ENCODE results near the gene IGSF23. TPM values are rescaled to one million over a fixed set of nuclear protein-coding genes. Genes with fewer than 3 reads are reported as not detected.
A peak's percentile ranks its signal among the peaks of the same experiment; 100 is the strongest.

IGSF23 gene
- total RNA-seq, 6 experiments from 2014 or later: 4.4 to 15.2 (median 9.0) TPM

DNA sequence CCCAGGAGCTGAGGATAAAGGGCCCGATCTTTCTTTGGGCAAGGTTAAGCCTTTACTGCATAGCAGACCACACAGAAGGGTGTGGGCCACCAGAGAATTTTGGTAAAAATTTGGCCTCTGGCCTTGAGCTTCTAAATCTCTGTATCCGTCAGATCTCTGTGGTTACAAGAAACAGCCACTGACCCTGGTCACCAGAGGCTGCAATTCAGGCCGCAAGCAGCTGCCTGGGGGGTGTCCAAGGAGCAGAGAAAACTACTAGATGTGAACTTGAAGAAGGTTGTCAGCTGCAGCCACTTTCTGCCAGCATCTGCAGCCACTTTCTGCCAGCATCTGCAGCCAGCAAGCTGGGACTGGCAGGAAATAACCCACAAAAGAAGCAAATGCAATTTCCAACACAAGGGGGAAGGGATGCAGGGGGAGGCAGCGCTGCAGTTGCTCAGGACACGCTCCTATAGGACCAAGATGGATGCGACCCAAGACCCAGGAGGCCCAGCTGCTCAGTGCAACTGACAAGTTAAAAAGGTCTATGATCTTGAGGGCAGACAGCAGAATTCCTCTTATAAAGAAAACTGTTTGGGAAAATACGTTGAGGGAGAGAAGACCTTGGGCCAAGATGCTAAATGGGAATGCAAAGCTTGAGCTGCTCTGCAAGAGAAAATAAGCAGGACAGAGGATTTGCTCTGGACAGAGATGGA lies 49.5 kb downstream of the IGSF23 start:
- H3K27me3 ChIP-seq: no peaks in the 10 kb centered on the region
- no peak overlapping the region for H3K27ac ChIP-seq
- 81% methylated on average over 6 of the region's 7 CpGs for WGBS (ENCODE audit: insufficient coverage, low coverage, low lambda C conversion rate, missing lambda C conversion rate)
- ATAC-seq (no peak), DNase-seq (peak in 1 of 3 donors; percentile 18)
- TF ChIP-seq POLR2A (IDR thresholded peaks at IDR 0.05) (no peak), CTCF (IDR thresholded peaks at IDR 0.05) (no peak)
- no peaks in the 10 kb centered on the region for H3K9me3 ChIP-seq
- intact Hi-C loops (cut with DNase I): no loop called here
- no peak overlapping the region for H3K4me3 ChIP-seq
- H3K36me3 ChIP-seq: peaks cover 0 to 50% (median 28%) of the 10 kb centered on the region in 4 donors
- H3K4me1 ChIP-seq: no peaks in the 10 kb centered on the region

DNA sequence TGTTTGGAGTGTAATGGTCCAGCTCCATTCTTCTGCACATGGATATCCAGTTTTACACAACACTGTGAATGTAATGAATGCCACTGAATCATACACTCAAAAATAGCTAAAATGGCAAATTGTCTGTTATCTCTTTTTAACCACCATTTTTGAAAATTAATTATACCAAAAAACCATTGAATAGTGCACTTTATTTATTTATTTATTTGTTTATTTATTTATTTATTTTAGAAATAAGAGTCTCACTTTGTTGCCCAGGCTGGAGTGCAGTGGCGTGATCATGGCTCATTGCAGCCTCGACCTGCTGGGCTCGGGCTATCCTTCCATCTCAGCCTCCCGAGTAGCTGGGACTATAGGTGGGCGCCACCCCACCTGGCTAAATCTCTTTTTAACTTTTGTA lies 50.6 kb downstream of the IGSF23 start:
- DNase-seq (peak in 1 of 3 donors; percentile 17), ATAC-seq (no peak)
- Histone ChIP-seq H3K27me3 (no peaks in the 10 kb centered on the region), H3K27ac (no peak overlapping the region), H3K4me1 (no peaks in the 10 kb centered on the region), H3K9me3 (no peaks in the 10 kb centered on the region), H3K36me3 (peaks cover 0 to 41% (median 24%) of the 10 kb centered on the region in 4 donors), H3K4me3 (no peak overlapping the region)
- 85% methylated on average over 5 of the region's 5 CpGs for WGBS (ENCODE audit: insufficient coverage, low coverage, low lambda C conversion rate, missing lambda C conversion rate)
- TF ChIP-seq POLR2A (IDR thresholded peaks at IDR 0.05): no peak
- no peak for TF ChIP-seq CTCF (IDR thresholded peaks at IDR 0.05)
- intact Hi-C loops (cut with DNase I): no loop called here

GRCh38 chr19:44664976-44665375 lies 51.6 kb downstream of the IGSF23 start:
- no peak overlapping the region for H3K27ac ChIP-seq
- H3K9me3 ChIP-seq: no peaks in the 10 kb centered on the region
- H3K4me1 ChIP-seq: no peaks in the 10 kb centered on the region
- no peak for TF ChIP-seq POLR2A (IDR thresholded peaks at IDR 0.05)
- no peak for TF ChIP-seq CTCF (IDR thresholded peaks at IDR 0.05)
- H3K4me3 ChIP-seq: no peak overlapping the region
- intact Hi-C loops (cut with DNase I): no loop called here
- DNase-seq: peak in 2 of 3 donors; percentile 7 to 8
- no peaks in the 10 kb centered on the region for H3K27me3 ChIP-seq
- H3K36me3 ChIP-seq: peaks cover 0 to 32% (median 17%) of the 10 kb centered on the region in 4 donors
- no peak for ATAC-seq
- WGBS (ENCODE audit: insufficient coverage, low coverage, low lambda C conversion rate, missing lambda C conversion rate): 98% methylated on average over 7 of the region's 10 CpGs

DNA sequence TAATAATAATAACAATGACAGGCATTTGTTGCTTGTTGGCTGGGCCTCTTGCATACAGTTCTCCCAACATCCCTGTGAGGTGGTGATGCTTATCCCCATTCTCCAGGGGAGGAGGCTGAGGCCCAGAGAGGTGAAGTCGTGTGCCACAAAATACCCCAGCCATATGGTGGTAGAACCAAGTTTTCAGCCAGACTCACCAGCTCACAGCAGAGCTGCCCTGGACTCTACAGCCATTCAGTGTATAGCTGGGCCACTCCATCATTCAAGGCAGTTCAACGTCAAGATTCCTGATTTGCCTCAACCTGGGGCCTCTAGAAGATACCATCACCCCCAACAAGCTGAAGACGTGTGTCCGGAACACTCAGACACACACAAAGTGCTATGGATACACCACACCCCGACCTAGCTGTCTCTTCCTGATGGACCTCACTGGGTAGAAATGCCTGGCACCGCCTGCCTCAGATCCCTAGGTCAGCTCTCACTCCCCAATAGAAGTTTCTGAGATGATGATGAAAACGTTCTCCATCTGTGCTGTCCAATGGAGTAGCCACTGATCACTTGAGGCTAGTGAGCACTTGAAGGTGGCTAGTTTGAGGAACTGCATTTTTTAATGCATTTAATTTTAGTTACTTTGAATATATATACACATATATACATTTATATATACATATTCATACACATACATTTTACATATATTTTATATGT lies 53.6 kb downstream of the IGSF23 start:
- TF ChIP-seq CTCF (IDR thresholded peaks at IDR 0.05) (no peak), POLR2A (IDR thresholded peaks at IDR 0.05) (no peak)
- Histone ChIP-seq H3K4me1 (no peaks in the 10 kb centered on the region), H3K36me3 (peaks cover 0 to 13% (median 6%) of the 10 kb centered on the region in 4 donors), H3K27me3 (no peaks in the 10 kb centered on the region), H3K4me3 (no peak overlapping the region), H3K9me3 (no peaks in the 10 kb centered on the region), H3K27ac (no peak overlapping the region)
- intact Hi-C loops (cut with DNase I): no loop called here
- DNase-seq (peak in 1 of 3 donors; percentile 8), ATAC-seq (no peak)
- WGBS (ENCODE audit: insufficient coverage, low coverage, low lambda C conversion rate, missing lambda C conversion rate): 65% methylated on average over 4 of the region's 7 CpGs
